Lung (tissue), 12 donors: Measurements from ENCODE around the gene COX6B2. TPM values are rescaled to one million over a fixed set of nuclear protein-coding genes. Genes with fewer than 3 reads are reported as not detected.
"Not testable (repeated sequence)": the region's sequence is repeated elsewhere in the genome, so short reads cannot be mapped to it uniquely, and the experiment has no call there.

Experiments used
- ATAC-seq: fragments of 200-7000 bp; cut with Tn5 transposase; one replicate; pipeline ENCODE4 v1.9.1; 2020; ENCODE audit warnings: moderate number of reproducible peaks; ENCODE audit not compliant: insufficient read depth, low FRiP score
- DNase-seq, 3 donors: peaks; one replicate each; pipeline ENCODE4 v3.0.0-alpha.2; 2013 to 2017
- H3K27ac ChIP-seq, 2 donors: one replicate each; pipeline ENCODE4 v1.5.1; 2013; ENCODE audit warnings: mild to moderate bottlenecking in 2 of 2, moderate library complexity in 2 of 2, control low read depth in 1 of 2, inconsistent platforms in 1 of 2, low read depth in 1 of 2, low read length in 1 of 2
- H3K27me3 ChIP-seq, 3 donors: one replicate each; pipeline ENCODE4 v1.5.1; 2013; ENCODE audit warnings: low read length in 2 of 3; ENCODE audit not compliant: control insufficient read depth in 3 of 3, insufficient read depth in 3 of 3
- H3K36me3 ChIP-seq, 4 donors: one replicate each; pipeline ENCODE4 v1.5.1; 2013; ENCODE audit warnings: low read length in 4 of 4, mild to moderate bottlenecking in 1 of 4, moderate library complexity in 1 of 4; ENCODE audit not compliant: control insufficient read depth in 4 of 4, insufficient read depth in 4 of 4
- H3K4me1 ChIP-seq, 5 donors: one replicate each; pipeline ENCODE4 v1.5.1; 2013; ENCODE audit warnings: low read length in 5 of 5, mild to moderate bottlenecking in 2 of 5, moderate library complexity in 1 of 5; ENCODE audit not compliant: control insufficient read depth in 5 of 5, insufficient read depth in 5 of 5
- H3K4me3 ChIP-seq: one replicate; pipeline ENCODE4 v1.5.1; 2013; ENCODE audit warnings: mild to moderate bottlenecking, control low read depth, moderate library complexity
- H3K9ac ChIP-seq, 2 donors: one replicate each; pipeline ENCODE4 v1.5.1; 2013; ENCODE audit warnings: low read length in 2 of 2, control low read depth in 1 of 2; ENCODE audit not compliant: insufficient read depth in 1 of 2
- H3K9me3 ChIP-seq, 4 donors: one replicate each; pipeline ENCODE4 v1.5.1; 2013; ENCODE audit warnings: low read length in 3 of 4, mild to moderate bottlenecking in 1 of 4, moderate library complexity in 1 of 4; ENCODE audit not compliant: control insufficient read depth in 4 of 4, insufficient read depth in 3 of 4
- WGBS, 2 donors: extraction: QIAGEN DNeasy Blood & Tissue Kit; methylation state at CpG; one replicate each; pipeline ENCODE4 v1.1.7; 2013; 5-methylcytosine and 5-hydroxymethylcytosine counted together
- polyA plus RNA-seq, 2 donors: library from polyadenylated mRNA; stranded (reverse); fragments of 200-250 nt; gene quantifications; one replicate each; pipeline ENCODE4 v1.2.1, GENCODE V29; 2013
- total RNA-seq, 2 donors: library from RNA; depleted of rRNA in 1 of 2; stranded (reverse); fragments of >200 nt in 1 of 2; gene quantifications; one replicate each; pipeline ENCODE4 v1.2.1, GENCODE V29; 2014 to 2021
- TF ChIP-seq, protein P1 (sequence below): IDR thresholded peaks from 2 replicates; pipeline ENCODE4 v1.5.1; 2012; ENCODE audit warnings: mild to moderate bottlenecking; ENCODE audit errors: control extremely low read depth, extremely low read depth
- donor health status: control.
- donor health status: control.
- donor health status: Bipolar disorder and iron deficiency.
- donor health status: healthy.
- donor health status: DM: yes; HTN: yes; CAD: no.

COX6B2 gene
- total and polyA plus RNA-seq, 4 donors, result 0.16 to 1.4 (median 0.50) TPM; not detected in 1

DNA sequence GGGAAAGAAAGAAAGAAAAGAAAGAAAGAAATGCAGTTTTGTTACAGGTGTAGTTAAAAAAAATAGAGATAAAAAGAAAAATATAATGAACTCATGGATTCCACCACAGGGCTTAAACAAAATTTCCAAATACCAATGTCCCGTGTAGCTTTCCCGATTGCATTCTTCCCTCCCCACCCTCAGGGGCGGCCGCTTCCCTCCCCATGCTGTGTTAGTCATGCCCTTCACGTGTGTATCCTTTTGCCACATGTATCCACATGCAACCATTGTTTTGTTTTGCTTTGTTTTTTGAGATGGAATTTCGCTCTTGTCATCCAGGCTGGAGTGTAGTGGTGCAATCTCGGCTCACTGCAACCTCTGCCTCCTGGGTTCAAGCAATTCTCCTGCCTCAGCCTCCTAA is 18.4 kb downstream of the COX6B2 start:
- ATAC-seq (no peak), DNase-seq (no peak)
- Histone ChIP-seq H3K9me3 (no peaks in the 10 kb centered on the region), H3K4me3 (no peak overlapping the region), H3K36me3 (no peaks in the 10 kb centered on the region), H3K27ac (no peak overlapping the region), H3K9ac (no peak overlapping the region), H3K4me1 (peaks cover 0 to 16% (median 6%) of the 10 kb centered on the region in 5 donors), H3K27me3 (peaks cover 0 to 4% (median 0%) of the 10 kb centered on the region in 3 donors)
- TF ChIP-seq, protein P1, sequence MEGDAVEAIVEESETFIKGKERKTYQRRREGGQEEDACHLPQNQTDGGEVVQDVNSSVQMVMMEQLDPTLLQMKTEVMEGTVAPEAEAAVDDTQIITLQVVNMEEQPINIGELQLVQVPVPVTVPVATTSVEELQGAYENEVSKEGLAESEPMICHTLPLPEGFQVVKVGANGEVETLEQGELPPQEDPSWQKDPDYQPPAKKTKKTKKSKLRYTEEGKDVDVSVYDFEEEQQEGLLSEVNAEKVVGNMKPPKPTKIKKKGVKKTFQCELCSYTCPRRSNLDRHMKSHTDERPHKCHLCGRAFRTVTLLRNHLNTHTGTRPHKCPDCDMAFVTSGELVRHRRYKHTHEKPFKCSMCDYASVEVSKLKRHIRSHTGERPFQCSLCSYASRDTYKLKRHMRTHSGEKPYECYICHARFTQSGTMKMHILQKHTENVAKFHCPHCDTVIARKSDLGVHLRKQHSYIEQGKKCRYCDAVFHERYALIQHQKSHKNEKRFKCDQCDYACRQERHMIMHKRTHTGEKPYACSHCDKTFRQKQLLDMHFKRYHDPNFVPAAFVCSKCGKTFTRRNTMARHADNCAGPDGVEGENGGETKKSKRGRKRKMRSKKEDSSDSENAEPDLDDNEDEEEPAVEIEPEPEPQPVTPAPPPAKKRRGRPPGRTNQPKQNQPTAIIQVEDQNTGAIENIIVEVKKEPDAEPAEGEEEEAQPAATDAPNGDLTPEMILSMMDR, result no peak
- 81 to 84% methylated on average over 7 of the region's 7 CpGs for WGBS, 2 donors

DNA sequence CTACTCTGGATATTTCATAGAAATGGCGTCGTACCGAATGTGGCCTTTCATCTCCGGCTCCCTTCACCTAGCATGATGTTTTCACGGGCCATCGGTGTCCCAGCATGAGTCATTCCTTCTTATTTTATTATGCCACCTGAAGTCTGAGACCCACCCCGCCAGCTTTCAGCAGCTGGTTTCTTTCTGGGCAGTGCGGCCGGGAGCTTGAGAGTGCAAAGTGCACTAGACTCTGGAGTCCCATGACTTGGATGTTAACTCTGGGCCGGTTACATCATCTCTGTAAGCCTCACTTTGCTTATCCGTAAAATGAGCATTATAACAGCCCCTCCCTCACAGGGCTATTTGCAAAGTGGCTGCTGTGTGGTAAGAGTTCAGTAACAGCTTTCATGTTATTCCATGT is 20.6 kb downstream of the COX6B2 start:
- peaks cover 0 to 4% (median 0%) of the 10 kb centered on the region in 3 donors for H3K27me3 ChIP-seq
- no peak overlapping the region for H3K27ac ChIP-seq
- no peak overlapping the region for H3K4me3 ChIP-seq
- peaks cover 0 to 5% (median 3%) of the 10 kb centered on the region in 5 donors for H3K4me1 ChIP-seq
- H3K9ac ChIP-seq, result no peak overlapping the region
- no peak for DNase-seq
- ATAC-seq, result no peak
- no peaks in the 10 kb centered on the region for H3K9me3 ChIP-seq
- 74 to 90% methylated on average over 11 of the region's 11 CpGs for WGBS, 2 donors
- H3K36me3 ChIP-seq, result no peaks in the 10 kb centered on the region
- TF ChIP-seq, protein P1, result no peak

DNA sequence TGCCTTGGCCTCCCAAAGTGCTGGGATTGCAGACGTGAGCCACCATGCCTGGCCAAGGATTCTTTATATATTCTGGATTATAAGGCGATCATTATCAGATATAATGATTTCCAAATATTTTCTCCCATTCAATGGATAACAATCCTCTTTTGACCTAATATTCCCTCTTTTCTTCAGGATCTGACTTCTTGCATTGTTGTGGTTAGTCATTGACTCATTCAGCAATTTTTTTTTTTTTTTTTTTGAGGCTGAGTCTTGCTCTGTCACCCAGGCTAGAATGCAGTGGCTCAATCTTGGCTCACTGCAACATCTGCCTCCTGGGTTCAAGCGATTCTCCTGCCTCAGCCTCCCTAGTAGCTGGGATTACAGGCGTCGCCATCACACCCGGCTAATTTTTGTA is 24.7 kb downstream of the COX6B2 start:
- H3K4me3 ChIP-seq, H3K9ac ChIP-seq, H3K9me3 ChIP-seq, H3K27ac ChIP-seq, ATAC-seq, H3K4me1 ChIP-seq, DNase-seq, H3K36me3 ChIP-seq, H3K27me3 ChIP-seq: not testable (repeated sequence)
- WGBS, 2 donors, result 83 to 86% methylated on average over 6 of the region's 6 CpGs

DNA sequence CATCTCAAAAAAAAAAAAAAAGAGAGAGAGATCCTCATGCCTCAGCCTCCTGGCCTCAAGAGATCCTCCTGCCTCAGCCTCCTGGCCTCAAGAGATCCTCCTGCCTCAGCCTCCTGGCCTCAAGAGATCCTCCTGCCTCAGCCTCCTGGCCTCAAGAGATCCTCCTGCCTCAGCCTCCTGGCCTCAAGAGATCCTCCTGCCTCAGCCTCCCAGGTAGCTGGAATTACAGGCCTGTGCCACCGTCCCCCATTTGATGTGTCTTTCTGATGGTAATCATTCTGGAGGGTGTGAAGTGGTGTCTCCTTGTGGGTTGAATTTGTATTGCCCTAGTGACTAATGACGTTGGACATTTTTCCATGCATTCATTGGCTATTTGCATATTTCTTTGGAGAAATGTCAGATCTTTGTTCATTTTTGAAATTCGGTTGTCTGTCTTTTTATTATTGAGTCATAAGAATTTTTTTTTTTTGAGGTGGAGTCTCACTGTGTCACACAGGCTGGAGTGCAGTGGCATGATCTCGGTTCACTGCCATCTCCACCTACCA is 25.7 kb downstream of the COX6B2 start:
- H3K9me3 ChIP-seq, H3K4me1 ChIP-seq, H3K9ac ChIP-seq, ATAC-seq, H3K27me3 ChIP-seq, H3K36me3 ChIP-seq, H3K27ac ChIP-seq, DNase-seq, H3K4me3 ChIP-seq: not testable (repeated sequence)
- WGBS, 2 donors, result 84 to 87% methylated on average over 4 of the region's 4 CpGs
